HG03342 (cell line): ENCODE data around the gene PPID.
"Not testable (repeated sequence)": the region's sequence is repeated elsewhere in the genome, so short reads cannot be mapped to it uniquely, and the experiment has no call there.

Experiments
- ATAC-seq: cut with Tn5 transposase; IDR thresholded peaks from one replicate; pipeline ENCODE4 v1.9.1; 2021; ENCODE audit warnings: mild to moderate bottlenecking, moderate library complexity; ENCODE audit not compliant: unreplicated experiment

The PPID gene

GRCh38 chr4:158738866-158739265 lies 15.7 kb upstream of the PPID start:
- ATAC-seq = no peak

DNA sequence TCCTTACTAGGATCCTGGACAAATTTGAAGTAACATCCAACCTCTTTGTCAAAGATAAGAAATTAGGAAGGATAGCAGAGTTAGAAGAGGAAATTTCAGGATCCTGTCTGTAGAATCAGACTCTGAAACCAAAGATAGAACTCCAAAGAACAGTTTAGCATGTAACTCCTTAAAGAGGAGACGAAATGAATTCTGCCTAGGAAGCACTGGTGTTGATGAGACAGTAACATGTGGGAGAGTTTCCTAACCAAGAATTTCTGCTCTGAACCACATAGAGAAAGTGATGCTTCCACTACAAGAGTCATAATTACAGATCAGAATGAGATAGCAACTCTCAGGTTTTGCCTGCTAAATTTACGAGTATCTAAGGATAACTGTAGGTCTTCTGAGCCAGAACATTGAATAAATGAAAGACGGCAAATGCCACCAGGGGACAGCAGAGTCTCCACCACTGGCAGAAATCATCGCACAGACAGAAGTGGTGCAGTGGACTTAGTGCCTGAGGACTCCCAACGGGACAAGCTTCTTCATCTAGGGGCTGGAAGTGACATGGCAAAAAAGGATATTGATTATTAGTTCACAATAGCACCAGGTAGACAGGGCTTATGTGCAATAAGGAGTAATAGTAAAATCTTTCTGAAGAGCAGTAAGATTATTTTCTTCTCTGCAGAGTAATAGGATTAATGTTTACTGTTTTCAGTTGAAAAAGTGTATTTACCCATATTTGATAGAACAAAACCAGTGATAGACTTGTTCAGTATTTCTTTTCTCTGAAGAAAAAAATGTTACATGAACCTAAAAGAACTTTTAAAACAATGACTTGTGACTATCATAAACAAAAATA lies 6.7 kb upstream of the PPID start:
- peak; percentile 85 for ATAC-seq

DNA sequence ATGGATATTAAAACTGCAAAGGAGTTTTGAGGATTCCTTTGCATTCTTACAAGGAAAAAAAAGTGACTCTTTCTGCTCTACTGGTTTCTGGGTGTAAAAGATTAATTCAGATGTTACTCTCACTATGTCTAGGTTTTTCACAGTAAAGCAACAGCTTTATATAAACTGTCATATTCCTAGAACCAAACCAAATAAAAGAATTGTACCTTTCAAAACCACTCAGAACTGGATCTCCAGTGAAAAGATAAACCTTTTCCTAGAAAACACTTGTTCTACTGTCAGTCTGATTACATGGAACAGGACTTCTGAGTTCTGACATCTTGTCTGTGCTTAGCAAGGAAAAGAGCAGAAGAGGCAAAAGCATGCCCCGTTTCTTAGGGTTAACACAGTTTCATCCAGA lies 5.0 kb upstream of the PPID start:
- no peak for ATAC-seq

DNA sequence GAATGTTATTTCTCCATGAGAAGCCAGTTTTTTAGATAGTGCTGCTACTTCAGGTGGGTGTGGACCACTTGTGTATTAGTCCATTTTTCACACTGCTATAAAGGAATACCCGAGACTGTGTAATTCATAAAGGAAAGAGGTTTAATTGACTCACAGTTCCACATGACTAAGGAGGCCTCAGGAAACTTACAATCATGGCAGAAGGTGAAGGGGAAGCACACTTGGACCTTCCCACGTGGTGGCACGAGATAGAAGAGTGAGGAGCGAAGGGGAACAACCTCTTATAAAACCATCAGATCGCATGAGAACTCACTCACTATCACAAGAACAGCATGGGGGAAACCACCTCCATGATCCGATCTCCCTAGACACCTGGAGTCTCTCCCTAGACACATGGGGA lies 3.4 kb upstream of the PPID start:
- ATAC-seq = no peak

GRCh38 chr4:158724637-158725036 lies 1.4 kb upstream of the PPID start:
- ATAC-seq = no peak

GRCh38 chr4:158722291-158722916 lies 792 bp downstream of the PPID start:
- no peak for ATAC-seq

- ATAC-seq = no peak
Observed at GRCh38 chr4:158721680-158722079, 1.5 kb downstream of the PPID start.

DNA sequence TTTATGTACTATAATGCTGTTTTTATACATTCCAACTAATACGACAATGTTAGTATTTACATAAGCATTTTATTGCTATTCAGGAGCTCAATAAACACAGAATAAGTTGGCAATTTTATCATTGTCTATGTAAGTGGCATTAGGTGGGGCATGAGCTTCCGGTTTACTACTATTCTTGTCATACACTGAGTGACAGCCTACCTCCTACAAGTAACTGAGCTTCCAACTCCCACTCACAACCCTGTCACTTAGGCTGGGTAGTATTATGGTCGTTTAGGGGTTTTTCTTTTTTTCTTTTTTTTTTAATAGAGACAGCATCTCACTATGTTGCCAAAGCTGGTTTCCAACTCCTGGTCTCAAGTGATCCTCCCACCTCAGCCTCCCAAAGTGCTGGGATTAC lies 7.4 kb downstream of the PPID start:
- no peak for ATAC-seq

DNA sequence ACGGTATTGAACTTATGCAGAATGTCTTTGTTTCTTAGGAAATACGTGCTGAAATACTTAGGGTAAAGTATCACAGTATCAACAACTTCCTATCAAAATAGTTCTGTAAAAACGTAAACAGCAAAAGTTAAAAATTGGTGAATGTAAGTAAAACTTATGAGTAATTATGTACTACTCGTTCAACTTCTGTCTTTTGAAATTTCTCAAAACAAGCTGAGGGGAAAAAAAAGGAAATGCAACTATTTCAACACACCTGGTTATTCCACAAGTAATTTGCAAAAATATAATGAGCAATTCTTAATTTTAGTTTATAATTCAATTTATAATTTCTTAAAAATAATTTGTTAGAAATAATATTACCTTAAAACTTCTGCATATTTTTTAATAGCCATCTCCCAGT lies 8.3 kb downstream of the PPID start:
- no peak for ATAC-seq

- ATAC-seq = not testable (repeated sequence)
Observed at GRCh38 chr4:158712622-158713021, 10.6 kb downstream of the PPID start.

DNA sequence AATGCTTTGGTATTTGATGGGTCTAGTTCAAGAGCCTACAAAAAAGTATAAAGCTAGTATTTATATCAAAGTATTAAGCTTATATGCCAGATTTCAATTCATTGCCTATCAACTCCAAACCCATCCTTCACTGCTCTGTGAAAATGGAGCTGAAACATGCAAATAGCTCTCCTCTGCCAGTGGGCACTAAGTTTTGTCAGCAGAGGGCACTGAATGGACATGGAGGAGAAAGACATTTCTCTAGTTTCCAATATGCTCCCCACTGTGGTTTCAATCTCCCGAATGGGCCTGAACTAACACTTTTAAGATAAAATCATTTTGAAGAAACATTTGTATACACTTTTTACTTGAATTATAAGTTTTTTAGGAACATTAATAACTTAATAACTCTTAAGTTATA lies 12.4 kb downstream of the PPID start:
- no peak for ATAC-seq

DNA sequence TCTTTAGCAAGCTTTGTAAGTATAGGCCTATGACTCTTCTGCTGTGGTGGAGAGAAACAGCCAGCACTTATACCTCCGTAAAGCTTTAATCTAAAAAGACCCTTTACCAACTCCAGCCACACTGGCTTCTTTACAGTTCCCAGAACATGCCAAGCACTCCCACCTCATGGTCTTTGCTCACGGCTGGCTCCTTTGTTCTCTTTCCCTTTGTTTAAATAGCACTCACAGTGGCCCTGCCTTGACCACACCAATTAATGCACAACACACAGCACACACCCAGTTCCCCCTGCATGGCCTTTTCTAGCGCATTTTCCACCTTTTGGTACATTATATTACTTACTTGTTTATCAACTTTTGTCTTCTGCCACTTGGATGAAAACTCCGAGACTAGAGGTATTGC lies 18.9 kb downstream of the PPID start:
- ATAC-seq = no peak

DNA sequence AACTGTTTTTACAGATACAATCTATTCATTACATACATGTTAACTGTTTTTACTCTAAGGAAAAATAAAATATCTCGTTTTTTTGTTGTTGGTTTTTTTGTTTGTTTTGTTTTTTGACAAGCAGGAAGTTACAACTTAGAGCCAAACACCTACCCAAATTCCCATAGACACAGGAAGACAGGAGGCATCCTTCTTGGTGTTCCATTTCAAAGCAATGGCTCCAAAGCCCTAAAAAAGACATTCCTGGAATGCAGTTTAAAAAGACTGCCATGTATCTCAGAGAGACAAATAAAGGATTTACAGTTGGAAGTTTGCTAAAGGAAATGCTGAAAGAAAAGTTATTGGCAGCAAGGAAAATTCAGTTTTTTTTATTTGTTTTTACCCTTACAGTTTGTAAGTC lies 34.4 kb downstream of the PPID start:
- ATAC-seq = no peak

- no peak for ATAC-seq
Observed at GRCh38 chr4:158682066-158682465, 41.1 kb downstream of the PPID start.

DNA sequence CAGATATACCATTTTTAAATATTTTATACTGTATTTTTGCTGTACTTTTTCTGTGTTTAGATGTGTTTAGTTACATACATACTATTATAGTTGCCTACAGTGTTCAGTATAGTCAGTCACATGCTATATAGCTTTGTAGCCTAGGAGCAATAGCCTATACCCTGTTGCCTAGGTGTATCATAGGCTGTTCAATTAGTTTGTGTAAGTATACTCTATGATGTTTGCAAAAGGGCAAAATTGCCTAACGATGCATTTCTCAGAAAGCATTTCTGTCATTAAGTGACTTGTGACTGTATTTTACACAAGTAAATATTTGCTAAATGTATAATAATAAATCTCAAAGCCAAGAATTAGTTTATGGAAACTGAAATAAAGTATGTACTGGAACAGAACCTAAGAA lies 41.6 kb downstream of the PPID start:
- no peak for ATAC-seq

DNA sequence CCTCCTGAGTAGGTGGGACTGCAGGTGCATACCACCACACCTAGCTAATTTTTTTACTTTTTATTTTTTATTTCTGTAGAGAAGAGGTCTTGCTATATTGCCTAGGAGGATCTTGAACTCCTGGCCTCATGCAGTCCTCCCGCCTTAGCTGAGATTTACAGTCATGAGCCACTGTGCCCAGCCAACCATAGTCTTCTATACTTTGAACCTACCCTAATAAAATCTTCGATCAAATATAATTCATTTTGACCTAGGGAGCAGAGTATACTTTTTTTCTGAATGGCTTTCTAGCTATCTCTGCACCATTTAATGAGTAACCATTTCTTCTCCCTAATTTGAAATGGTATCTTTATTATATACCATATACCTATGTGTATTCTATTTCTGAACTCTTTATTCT lies 44.4 kb downstream of the PPID start:
- ATAC-seq = no peak

- no peak for ATAC-seq
Observed at GRCh38 chr4:158676076-158676475, 47.1 kb downstream of the PPID start.

- no peak for ATAC-seq
Observed at GRCh38 chr4:158673633-158674032, 49.6 kb downstream of the PPID start.

GRCh38 chr4:158671915-158672806 lies 51.0 kb downstream of the PPID start, which contains the start of gene ETFDH:
Gene ETFDH (plus strand): TSS chr4:158672296. CDS start chr4:158672457, 161 bp downstream.
- ATAC-seq = peak; percentile 87

DNA sequence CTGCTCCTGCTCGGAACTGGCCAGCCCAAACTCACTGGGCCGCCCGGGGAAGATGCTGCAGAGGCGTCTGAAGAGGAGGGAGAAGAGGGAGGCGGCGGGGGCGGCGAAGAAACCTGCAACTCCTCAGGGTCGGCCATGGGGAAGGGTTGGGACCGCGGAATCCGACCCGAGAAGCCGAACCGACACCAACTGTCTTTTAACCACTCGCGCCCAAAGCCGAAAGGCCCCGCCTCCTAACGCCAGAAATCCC lies 51.6 kb downstream of the PPID start, which contains the start of gene C4orf46:
Gene C4orf46, minus strand, starts transcription at position 223 of the 250 bp plus-strand sequence. Its CDS starts 86 bp downstream, at position 137.
- ATAC-seq = peak; percentile 1

DNA sequence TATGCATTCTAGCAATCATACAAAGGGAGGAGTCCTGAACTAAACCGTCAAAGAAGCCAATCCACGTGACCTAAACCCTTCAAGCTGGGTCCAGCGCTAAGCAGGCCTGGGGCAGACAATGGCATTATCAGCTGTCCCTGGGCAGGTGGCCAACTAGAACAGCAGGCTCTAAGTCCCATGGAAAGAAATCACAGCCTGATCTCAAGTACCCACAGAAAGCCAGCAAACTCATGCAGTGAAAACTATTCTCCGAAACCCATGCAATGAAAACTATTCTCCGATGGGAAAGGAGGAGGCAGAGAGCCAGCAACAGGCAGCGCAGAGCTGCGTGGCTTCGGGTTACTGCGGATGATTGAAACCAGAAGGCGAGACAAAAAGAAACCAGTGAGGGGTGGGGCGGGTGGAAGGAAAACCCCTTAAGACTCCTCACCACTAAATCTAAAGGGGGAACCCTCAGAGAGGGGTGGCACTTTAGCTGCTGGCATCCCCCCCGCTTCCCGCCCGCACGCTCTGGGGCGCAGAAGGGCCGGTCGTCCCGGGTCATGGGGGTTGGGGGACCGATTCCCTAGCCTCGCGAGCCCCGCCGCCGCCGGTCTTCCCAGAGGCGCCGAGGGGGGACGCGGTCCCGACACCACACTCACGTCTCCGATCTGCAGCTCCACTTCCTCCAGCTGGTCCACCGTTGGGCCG lies 52.1 kb downstream of the PPID start:
- ATAC-seq = peak; percentile 31
